Body of pancreas (tissue), 4 donors: ENCODE results near the gene DAAM1. TPM values are rescaled to one million over a fixed set of nuclear protein-coding genes. Genes with fewer than 3 reads are reported as not detected.

Experiments
- ATAC-seq: fragments of 150-250 bp; one replicate; pipeline ENCODE4 v1.9.1; 2016
- DNase-seq, 4 donors: peaks; one replicate each; pipeline ENCODE4 v3.0.0-alpha.2; 2019
- H3K27ac ChIP-seq, 4 donors: fragments of 200-600 bp; sonication (generic); 1 replicate in 3 of 4; 2 replicates in 1 of 4; pipeline versions ENCODE4 v1.5.1 to v1.6.1; 2016 to 2019; ENCODE audit warnings: mild to moderate bottlenecking in 1 of 4, mixed read lengths in 1 of 4, moderate library complexity in 1 of 4
- H3K27me3 ChIP-seq, 2 donors: fragments of 200-600 bp; sonication (generic); one replicate each; pipeline ENCODE4 v1.6.0; 2016; ENCODE audit warnings: mild to moderate bottlenecking in 1 of 2
- H3K36me3 ChIP-seq, 2 donors: fragments of 200-600 bp; sonication (generic); replicated peaks in 1 of 2; 2 replicates each; pipeline ENCODE4 v1.5.1; 2016; ENCODE audit warnings: low read depth in 2 of 2; ENCODE audit not compliant: insufficient read depth in 1 of 2
- H3K4me1 ChIP-seq: fragments of 200-600 bp; sonication (generic); one replicate; pipeline ENCODE4 v1.6.0; 2016
- H3K4me3 ChIP-seq, 2 donors: fragments of 200-600 bp; sonication (generic); 1 replicate in 1 of 2; 2 replicates in 1 of 2; pipeline ENCODE4 v1.5.1; 2016 to 2019
- H3K9me3 ChIP-seq, 3 donors: fragments of 200-600 bp; sonication (generic); 1 replicate in 2 of 3; 2 replicates in 1 of 3; pipeline ENCODE4 v1.5.1; 2016
- CTCF ChIP-seq, 7 experiments: fragments of 450-650 bp in 4 of 7; fragments of 200-600 bp in 3 of 7; sonication (generic) in 3 of 7; IDR thresholded peaks; one replicate each; pipeline ENCODE4 v1.5.1; 2016 to 2019; ENCODE audit warnings: antibody characterized with exemption in 7 of 7
- POLR2A ChIP-seq, 3 donors: fragments of 450-650 bp; IDR thresholded peaks; one replicate each; pipeline ENCODE4 v1.6.1; 2016; ENCODE audit warnings: antibody characterized with exemption in 3 of 3, mild to moderate bottlenecking in 2 of 3
- WGBS, 2 donors: methylation state at CpG; one replicate each; pipeline ENCODE4 v1.1.5; 2017; 5-methylcytosine and 5-hydroxymethylcytosine counted together
- intact Hi-C: fragments of 100-400 bp; cut with DNase I; formaldehyde crosslinking; loops from one replicate; pipeline ENCODE4 v1.15.1; 2023
- total RNA-seq, 2 donors: library from RNA; depleted of rRNA; stranded (reverse); fragments of >200 nt; gene quantifications; one replicate each; pipeline ENCODE4 v1.1.0, GENCODE V29; 2016

DAAM1 gene
- total RNA-seq, 2 donors from 2014 or later: 16.9 to 42.5 TPM

GRCh38 chr14:59316151-59316830 lies 127.8 kb downstream of the DAAM1 start:
- H3K36me3 ChIP-seq: no peaks in the 10 kb centered on the region
- 53 to 76% methylated on average over 1 of the region's 1 CpG for WGBS, 2 donors
- no peak for TF ChIP-seq CTCF (IDR thresholded peaks at IDR 0.05)
- no peak for TF ChIP-seq POLR2A (IDR thresholded peaks at IDR 0.05)
- ATAC-seq: no peak
- intact Hi-C loops: no loop called here
- no peaks in the 10 kb centered on the region for H3K9me3 ChIP-seq
- peaks cover 9% of the 10 kb centered on the region for H3K4me1 ChIP-seq
- no peak overlapping the region for H3K4me3 ChIP-seq
- DNase-seq: no peak
- H3K27me3 ChIP-seq: no peaks in the 10 kb centered on the region
- no peak overlapping the region for H3K27ac ChIP-seq

- Histone ChIP-seq H3K4me3 (no peak overlapping the region), H3K27ac (no peak overlapping the region), H3K27me3 (no peaks in the 10 kb centered on the region), H3K9me3 (no peaks in the 10 kb centered on the region), H3K4me1 (peaks cover 9% of the 10 kb centered on the region), H3K36me3 (no peaks in the 10 kb centered on the region)
- WGBS, 2 donors: 97 to 100% methylated on average over 2 of the region's 2 CpGs
- ATAC-seq: no peak
- intact Hi-C loops: no loop called here
- no peak for TF ChIP-seq POLR2A (IDR thresholded peaks at IDR 0.05)
- TF ChIP-seq CTCF (IDR thresholded peaks at IDR 0.05): no peak
- no peak for DNase-seq
These were observed 128.9 kb downstream of the DAAM1 start for GRCh38 chr14:59317346-59317745.

- H3K4me3 ChIP-seq: no peak overlapping the region
- H3K27me3 ChIP-seq: no peaks in the 10 kb centered on the region
- H3K9me3 ChIP-seq: no peaks in the 10 kb centered on the region
- no peaks in the 10 kb centered on the region for H3K36me3 ChIP-seq
- WGBS, 2 donors: 60 to 67% methylated on average over 5 of the region's 5 CpGs
- H3K27ac ChIP-seq: no peak overlapping the region
- H3K4me1 ChIP-seq: peaks cover 9% of the 10 kb centered on the region
- ATAC-seq: no peak
- intact Hi-C loops: no loop called here
- TF ChIP-seq POLR2A (IDR thresholded peaks at IDR 0.05) (no peak), CTCF (IDR thresholded peaks at IDR 0.05) (no peak)
- DNase-seq: no peak
These were observed 129.5 kb downstream of the DAAM1 start for GRCh38 chr14:59317798-59318505.

DNA sequence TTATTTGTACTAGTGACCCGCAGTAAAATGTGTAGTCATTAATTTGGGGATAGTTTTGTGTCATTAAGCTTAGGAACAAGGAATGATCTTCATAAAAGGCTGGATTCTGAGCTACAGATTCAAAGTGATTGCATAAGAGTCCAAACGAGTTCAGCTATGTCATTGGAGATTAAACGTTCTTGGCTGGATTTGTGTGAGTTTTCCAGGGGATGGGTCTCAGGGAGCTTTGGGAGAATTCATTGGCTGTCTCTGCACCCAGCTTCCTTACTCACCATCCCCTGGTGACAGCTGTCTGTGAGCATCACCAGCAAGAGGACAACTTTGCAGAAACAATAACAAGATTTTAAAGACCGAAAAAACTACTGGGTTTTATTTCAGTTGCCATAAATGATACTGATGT lies 130.4 kb downstream of the DAAM1 start:
- Histone ChIP-seq H3K4me3 (no peak overlapping the region), H3K9me3 (no peaks in the 10 kb centered on the region), H3K27me3 (no peaks in the 10 kb centered on the region), H3K27ac (no peak overlapping the region), H3K4me1 (peaks cover 7% of the 10 kb centered on the region), H3K36me3 (no peaks in the 10 kb centered on the region)
- intact Hi-C loops: no loop called here
- DNase-seq (no peak), ATAC-seq (no peak)
- WGBS, 2 donors: 43 to 56% methylated on average over 4 of the region's 4 CpGs
- TF ChIP-seq CTCF (IDR thresholded peaks at IDR 0.05): no peak
- TF ChIP-seq POLR2A (IDR thresholded peaks at IDR 0.05): no peak

- no peak overlapping the region for H3K27ac ChIP-seq
- DNase-seq (no peak), ATAC-seq (no peak)
- no peaks in the 10 kb centered on the region for H3K27me3 ChIP-seq
- H3K36me3 ChIP-seq: no peaks in the 10 kb centered on the region
- H3K9me3 ChIP-seq: no peaks in the 10 kb centered on the region
- intact Hi-C loops: no loop called here
- no peak overlapping the region for H3K4me3 ChIP-seq
- peaks cover 3% of the 10 kb centered on the region for H3K4me1 ChIP-seq
- no peak for TF ChIP-seq POLR2A (IDR thresholded peaks at IDR 0.05)
- no peak for TF ChIP-seq CTCF (IDR thresholded peaks at IDR 0.05)
These were observed 131.9 kb downstream of the DAAM1 start for GRCh38 chr14:59320361-59320760.
